HepG2 (cell line): Measurements from ENCODE around the gene STAT5A. TPM values are rescaled to one million over a fixed set of nuclear protein-coding genes. Genes with fewer than 3 reads are reported as not detected.

Experiments used
- BCLAF1 ChIP-seq: fragments of 450-650 bp; IDR thresholded peaks from 2 replicates; pipeline ENCODE4 v1.6.1; 2017; ENCODE audit warnings: mild to moderate bottlenecking
- FOSL1 ChIP-seq: sonication (generic); formaldehyde crosslinking; IDR thresholded peaks from 2 replicates; pipeline ENCODE4 v1.9.0; 2021; ENCODE audit warnings: missing genetic modification reagents, borderline replicate concordance
- HMG20B ChIP-seq: conservative IDR thresholded peaks from 2 replicates; pipeline ENCODE4 v1.6.1; 2016; ENCODE audit warnings: missing genetic modification reagents, missing compliant biosample characterization
- KAT8 ChIP-seq: IDR thresholded peaks from 2 replicates; pipeline ENCODE4 v1.6.1; 2016; ENCODE audit warnings: missing genetic modification reagents, missing compliant biosample characterization
- MATR3 ChIP-seq: sonication (generic); formaldehyde crosslinking; IDR thresholded peaks from 2 replicates; pipeline ENCODE4 v1.4.0; 2020; ENCODE audit warnings: missing genetic modification reagents
- MIER3 ChIP-seq: IDR thresholded peaks from 2 replicates; pipeline ENCODE4 v1.6.1; 2016; ENCODE audit warnings: missing compliant biosample characterization, borderline replicate concordance
- PCBP1 ChIP-seq: fragments of 200-400 bp; formaldehyde crosslinking; IDR thresholded peaks from 2 replicates; pipeline ENCODE4 v1.6.1; 2017; ENCODE audit warnings: mild to moderate bottlenecking, low read depth, low read length, borderline replicate concordance
- RCOR2 ChIP-seq: IDR thresholded peaks from 2 replicates; pipeline ENCODE4 v1.6.1; 2016; ENCODE audit warnings: missing biosample characterization, missing genetic modification reagents
- SMAD9 ChIP-seq: sonication (generic); formaldehyde crosslinking; IDR thresholded peaks from 2 replicates; pipeline ENCODE4 v1.5.1; 2020; ENCODE audit warnings: mild to moderate bottlenecking, missing genetic modification reagents
- SOX6 ChIP-seq, 2 experiments: fragments of 450-650 bp in 1 of 2; sonication (generic) in 1 of 2; formaldehyde crosslinking in 1 of 2; IDR thresholded peaks; 2 replicates each; pipeline versions ENCODE4 v1.4.0 to v1.6.1; 2017 to 2020; ENCODE audit warnings: antibody characterized with exemption in 1 of 2, mild to moderate bottlenecking in 1 of 2, missing genetic modification reagents in 1 of 2
- THAP9 ChIP-seq: sonication (generic); formaldehyde crosslinking; IDR thresholded peaks from 2 replicates; pipeline ENCODE4; 2020; ENCODE audit warnings: missing genetic modification reagents, mild to moderate bottlenecking, borderline replicate concordance
- ZBTB7B ChIP-seq: sonication (generic); formaldehyde crosslinking; IDR thresholded peaks from 2 replicates; pipeline ENCODE4 v1.4.0; 2020; ENCODE audit warnings: missing genetic modification reagents
- ZNF501 ChIP-seq: sonication (generic); formaldehyde crosslinking; IDR thresholded peaks from 2 replicates; pipeline ENCODE4 v1.5.1; 2020; ENCODE audit warnings: mild to moderate bottlenecking, moderate library complexity, missing genetic modification reagents
- ZNF572 ChIP-seq: sonication (generic); formaldehyde crosslinking; IDR thresholded peaks from 2 replicates; pipeline ENCODE4 v1.5.1; 2020; ENCODE audit warnings: mild to moderate bottlenecking, missing genetic modification reagents
- polyA plus RNA-seq, 8 experiments: library from polyadenylated mRNA; depleted of rRNA in 3 of 8; stranded (reverse) in 7 of 8; unstranded in 1 of 8; fragments of >200 nt; fragmentation: Illumina TruSeq in 4 of 8; extraction: Trizol in 4 of 8; gene quantifications; 2 replicates each; pipeline versions ENCODE4 v1.2.1 to v1.2.3, GENCODE V29; 2011 to 2016; ENCODE audit warnings: low read depth in 4 of 8, missing spikeins in 1 of 8, mixed read lengths in 1 of 8; ENCODE audit not compliant: insufficient read depth in 1 of 8
- total RNA-seq, 5 experiments: library from RNA; depleted of rRNA; stranded (reverse); fragments of >200 nt; fragmentation: Illumina TruSeq; extraction: Trizol; gene quantifications; 2 replicates each; pipeline ENCODE4 v1.2.3, GENCODE V29; 2016; ENCODE audit warnings: low read depth in 1 of 5
- TF ChIP-seq, protein P1 (sequence below): sonication (generic); formaldehyde crosslinking; IDR thresholded peaks from 2 replicates; pipeline ENCODE4 v1.4.0; 2020; ENCODE audit warnings: missing genetic modification reagents
- TF ChIP-seq, protein P2 (sequence below): sonication (generic); formaldehyde crosslinking; IDR thresholded peaks from 2 replicates; pipeline ENCODE4 v1.5.1; 2020; ENCODE audit warnings: missing genetic modification reagents, mild to moderate bottlenecking, borderline replicate concordance
- TF ChIP-seq, protein P3 (sequence below): sonication (generic); formaldehyde crosslinking; IDR thresholded peaks from 2 replicates; pipeline ENCODE4 v1.4.0; 2020; ENCODE audit warnings: mild to moderate bottlenecking, low read depth, missing genetic modification reagents
- TF ChIP-seq, protein P4 (sequence below): IDR thresholded peaks from 2 replicates; pipeline ENCODE4 v1.6.1; 2016; ENCODE audit warnings: low read depth, control low read depth

STAT5A gene
- total and polyA plus RNA-seq, 2 of the 13 experiments (the other 11 are each of a cell fraction or from before 2014, with no cell fraction given) = 1.4 to 4.1 TPM

GRCh38 chr17:42246515-42246914 lies 41.8 kb upstream of the STAT5A start (continued):
- TF ChIP-seq KAT8 (peak; percentile 24; the same call in 1 of the 2 replicates), SOX6 (IDR thresholded peaks at IDR 0.05) (no peak), SOX6 (CRISPR knock-in tag; IDR thresholded peaks at IDR 0.05) (peak; percentile 44; the same call in 1 of the 2 replicates), ZNF572 (no peak), ZNF501 (CRISPR knock-in tag) (0 out of 2 replicates have a peak, but pooled peaks have one; percentile 50), RCOR2 (0 out of 2 replicates have a peak, but pooled peaks have one; percentile 23), SMAD9 (CRISPR knock-in tag) (no peak), MATR3 (CRISPR knock-in tag) (no peak), THAP9 (no peak), MIER3 (CRISPR knock-in tag) (peak; percentile 16; the same call in 1 of the 2 replicates), FOSL1 (CRISPR knock-in tag) (no peak), ZBTB7B (peak; percentile 43; the same call in 1 of the 2 replicates), HMG20B (no peak), BCLAF1 (no peak), PCBP1 (no peak)
- TF ChIP-seq, protein P1, sequence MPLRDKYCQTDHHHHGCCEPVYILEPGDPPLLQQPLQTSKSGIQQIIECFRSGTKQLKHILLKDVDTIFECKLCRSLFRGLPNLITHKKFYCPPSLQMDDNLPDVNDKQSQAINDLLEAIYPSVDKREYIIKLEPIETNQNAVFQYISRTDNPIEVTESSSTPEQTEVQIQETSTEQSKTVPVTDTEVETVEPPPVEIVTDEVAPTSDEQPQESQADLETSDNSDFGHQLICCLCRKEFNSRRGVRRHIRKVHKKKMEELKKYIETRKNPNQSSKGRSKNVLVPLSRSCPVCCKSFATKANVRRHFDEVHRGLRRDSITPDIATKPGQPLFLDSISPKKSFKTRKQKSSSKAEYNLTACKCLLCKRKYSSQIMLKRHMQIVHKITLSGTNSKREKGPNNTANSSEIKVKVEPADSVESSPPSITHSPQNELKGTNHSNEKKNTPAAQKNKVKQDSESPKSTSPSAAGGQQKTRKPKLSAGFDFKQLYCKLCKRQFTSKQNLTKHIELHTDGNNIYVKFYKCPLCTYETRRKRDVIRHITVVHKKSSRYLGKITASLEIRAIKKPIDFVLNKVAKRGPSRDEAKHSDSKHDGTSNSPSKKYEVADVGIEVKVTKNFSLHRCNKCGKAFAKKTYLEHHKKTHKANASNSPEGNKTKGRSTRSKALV (CRISPR knock-in tag) = no peak
- TF ChIP-seq, protein P2, sequence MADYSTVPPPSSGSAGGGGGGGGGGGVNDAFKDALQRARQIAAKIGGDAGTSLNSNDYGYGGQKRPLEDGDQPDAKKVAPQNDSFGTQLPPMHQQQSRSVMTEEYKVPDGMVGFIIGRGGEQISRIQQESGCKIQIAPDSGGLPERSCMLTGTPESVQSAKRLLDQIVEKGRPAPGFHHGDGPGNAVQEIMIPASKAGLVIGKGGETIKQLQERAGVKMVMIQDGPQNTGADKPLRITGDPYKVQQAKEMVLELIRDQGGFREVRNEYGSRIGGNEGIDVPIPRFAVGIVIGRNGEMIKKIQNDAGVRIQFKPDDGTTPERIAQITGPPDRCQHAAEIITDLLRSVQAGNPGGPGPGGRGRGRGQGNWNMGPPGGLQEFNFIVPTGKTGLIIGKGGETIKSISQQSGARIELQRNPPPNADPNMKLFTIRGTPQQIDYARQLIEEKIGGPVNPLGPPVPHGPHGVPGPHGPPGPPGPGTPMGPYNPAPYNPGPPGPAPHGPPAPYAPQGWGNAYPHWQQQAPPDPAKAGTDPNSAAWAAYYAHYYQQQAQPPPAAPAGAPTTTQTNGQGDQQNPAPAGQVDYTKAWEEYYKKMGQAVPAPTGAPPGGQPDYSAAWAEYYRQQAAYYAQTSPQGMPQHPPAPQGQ (CRISPR knock-in tag) = no peak
- TF ChIP-seq, protein P3, sequence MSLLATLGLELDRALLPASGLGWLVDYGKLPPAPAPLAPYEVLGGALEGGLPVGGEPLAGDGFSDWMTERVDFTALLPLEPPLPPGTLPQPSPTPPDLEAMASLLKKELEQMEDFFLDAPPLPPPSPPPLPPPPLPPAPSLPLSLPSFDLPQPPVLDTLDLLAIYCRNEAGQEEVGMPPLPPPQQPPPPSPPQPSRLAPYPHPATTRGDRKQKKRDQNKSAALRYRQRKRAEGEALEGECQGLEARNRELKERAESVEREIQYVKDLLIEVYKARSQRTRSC (CRISPR knock-in tag) = no peak
- TF ChIP-seq, protein P4, sequence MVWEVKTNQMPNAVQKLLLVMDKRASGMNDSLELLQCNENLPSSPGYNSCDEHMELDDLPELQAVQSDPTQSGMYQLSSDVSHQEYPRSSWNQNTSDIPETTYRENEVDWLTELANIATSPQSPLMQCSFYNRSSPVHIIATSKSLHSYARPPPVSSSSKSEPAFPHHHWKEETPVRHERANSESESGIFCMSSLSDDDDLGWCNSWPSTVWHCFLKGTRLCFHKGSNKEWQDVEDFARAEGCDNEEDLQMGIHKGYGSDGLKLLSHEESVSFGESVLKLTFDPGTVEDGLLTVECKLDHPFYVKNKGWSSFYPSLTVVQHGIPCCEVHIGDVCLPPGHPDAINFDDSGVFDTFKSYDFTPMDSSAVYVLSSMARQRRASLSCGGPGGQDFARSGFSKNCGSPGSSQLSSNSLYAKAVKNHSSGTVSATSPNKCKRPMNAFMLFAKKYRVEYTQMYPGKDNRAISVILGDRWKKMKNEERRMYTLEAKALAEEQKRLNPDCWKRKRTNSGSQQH (CRISPR knock-in tag) = no peak
